Cerebellar cortex (tissue), 1 donor: ENCODE data around the gene IMMP2L.

ENCODE experiments used
- DNase-seq: peaks from one replicate; pipeline ENCODE4 v3.0.0-alpha.2; 2015; ENCODE audit warnings: low spot score

The IMMP2L gene

GRCh38 chr7:111210996-111211395 is 351.3 kb downstream of the IMMP2L start:
- no peak for DNase-seq

- DNase-seq: no peak
These were observed 352.2 kb downstream of the IMMP2L start for GRCh38 chr7:111210043-111210442.

GRCh38 chr7:111205251-111205650 is 357.0 kb downstream of the IMMP2L start:
- DNase-seq: no peak

- DNase-seq: no peak
These were observed 360.0 kb downstream of the IMMP2L start for GRCh38 chr7:111202321-111202720.

- DNase-seq: no peak
These were observed 362.6 kb downstream of the IMMP2L start for GRCh38 chr7:111199643-111200042.

- DNase-seq: no peak
These were observed 364.0 kb downstream of the IMMP2L start for GRCh38 chr7:111198255-111198654.

GRCh38 chr7:111196655-111197054 is 365.6 kb downstream of the IMMP2L start:
- DNase-seq: no peak

- DNase-seq: no peak
These were observed 369.5 kb downstream of the IMMP2L start for GRCh38 chr7:111192614-111193413.

- no peak for DNase-seq
These were observed 371.5 kb downstream of the IMMP2L start for GRCh38 chr7:111190804-111191203.

- DNase-seq: peak; percentile 87
These were observed 377.3 kb downstream of the IMMP2L start for GRCh38 chr7:111184987-111185386.

GRCh38 chr7:111183321-111183720 is 379.0 kb downstream of the IMMP2L start:
- DNase-seq: peak; percentile 57

- no peak for DNase-seq
These were observed 382.0 kb downstream of the IMMP2L start for GRCh38 chr7:111180338-111180737.

GRCh38 chr7:111175908-111176441 is 386.3 kb downstream of the IMMP2L start:
- DNase-seq: no peak

GRCh38 chr7:111174510-111174909 is 387.8 kb downstream of the IMMP2L start:
- no peak for DNase-seq

GRCh38 chr7:111173990-111174389 is 388.3 kb downstream of the IMMP2L start:
- DNase-seq: no peak

GRCh38 chr7:111173528-111173927 is 388.8 kb downstream of the IMMP2L start:
- DNase-seq: no peak

GRCh38 chr7:111172564-111173257 is 389.6 kb downstream of the IMMP2L start:
- DNase-seq: no peak

- DNase-seq: no peak
These were observed 394.1 kb downstream of the IMMP2L start for GRCh38 chr7:111168182-111168581.

- DNase-seq: peak; percentile 23
These were observed 397.9 kb downstream of the IMMP2L start for GRCh38 chr7:111164442-111164841.

GRCh38 chr7:111162692-111163091 is 399.6 kb downstream of the IMMP2L start:
- DNase-seq: no peak

GRCh38 chr7:111160297-111160696 is 402.0 kb downstream of the IMMP2L start:
- DNase-seq: no peak

GRCh38 chr7:111159426-111159825 is 402.9 kb downstream of the IMMP2L start:
- DNase-seq: no peak

- DNase-seq: no peak
These were observed 411.6 kb downstream of the IMMP2L start for GRCh38 chr7:111150709-111151108.
